ENCODE results near the gene KRTAP10-9.

GRCh38 chr21:44609193-44609592 lies 17.7 kb upstream of the KRTAP10-9 start:
- TF ChIP-seq CTCF (IDR thresholded peaks at IDR 0.05) (no peak), POLR2AphosphoS5 (IDR thresholded peaks at IDR 0.05; ENCODE audit: insufficient read depth in 1 of 2, low read depth in 1 of 2) (no peak), POLR2A (IDR thresholded peaks at IDR 0.05) (no peak)

All from vagina (tissue), 2 donors.